Transverse colon (tissue), 4 donors: ENCODE data around the gene ZNF654.

Source experiments
- EP300 ChIP-seq: sonication (generic); formaldehyde crosslinking; IDR thresholded peaks from one replicate; pipeline ENCODE4 v1.6.1; 2017; ENCODE audit warnings: antibody characterized with exemption, low read depth
- POLR2A ChIP-seq: fragments of 450-650 bp; IDR thresholded peaks from one replicate; pipeline ENCODE4 v1.6.1; 2016; ENCODE audit warnings: antibody characterized with exemption, mild to moderate bottlenecking, moderate library complexity
- POLR2AphosphoS5 ChIP-seq, 3 donors: sonication (generic); formaldehyde crosslinking; IDR thresholded peaks; one replicate each; pipeline ENCODE4 v1.6.1; 2016; ENCODE audit warnings: antibody characterized with exemption in 3 of 3
- TF ChIP-seq, protein P1 (sequence below), 5 experiments: fragments of 200-600 bp in 3 of 5; fragments of 450-650 bp in 2 of 5; sonication (generic) in 3 of 5; IDR thresholded peaks; 1 replicate in 2 of 5; 2 replicates in 3 of 5; pipeline ENCODE4 v1.5.1; 2016 to 2017; ENCODE audit warnings: antibody characterized with exemption in 5 of 5, inconsistent platforms in 3 of 5, mild to moderate bottlenecking in 2 of 5, moderate library complexity in 1 of 5

DNA sequence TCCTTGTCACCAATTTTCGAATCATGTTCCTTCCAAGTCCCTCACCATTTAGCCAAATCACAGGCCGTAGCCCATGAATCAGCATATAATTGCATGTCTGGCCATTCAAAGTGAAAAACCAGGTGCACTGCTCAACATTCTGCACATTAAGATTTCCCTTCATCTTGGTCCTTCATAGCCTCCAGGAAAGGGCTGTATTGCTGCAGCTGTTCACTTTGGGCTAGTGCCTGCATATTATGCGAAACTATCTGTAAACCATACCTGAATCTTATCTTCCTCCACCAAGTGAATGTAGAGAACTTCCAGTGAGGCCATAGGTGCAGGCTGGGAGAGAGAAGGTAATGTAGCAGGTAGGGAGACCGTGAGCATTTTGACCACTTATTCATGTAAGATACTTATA is 18.5 kb upstream of the ZNF654 start:
- TF ChIP-seq, protein P1, sequence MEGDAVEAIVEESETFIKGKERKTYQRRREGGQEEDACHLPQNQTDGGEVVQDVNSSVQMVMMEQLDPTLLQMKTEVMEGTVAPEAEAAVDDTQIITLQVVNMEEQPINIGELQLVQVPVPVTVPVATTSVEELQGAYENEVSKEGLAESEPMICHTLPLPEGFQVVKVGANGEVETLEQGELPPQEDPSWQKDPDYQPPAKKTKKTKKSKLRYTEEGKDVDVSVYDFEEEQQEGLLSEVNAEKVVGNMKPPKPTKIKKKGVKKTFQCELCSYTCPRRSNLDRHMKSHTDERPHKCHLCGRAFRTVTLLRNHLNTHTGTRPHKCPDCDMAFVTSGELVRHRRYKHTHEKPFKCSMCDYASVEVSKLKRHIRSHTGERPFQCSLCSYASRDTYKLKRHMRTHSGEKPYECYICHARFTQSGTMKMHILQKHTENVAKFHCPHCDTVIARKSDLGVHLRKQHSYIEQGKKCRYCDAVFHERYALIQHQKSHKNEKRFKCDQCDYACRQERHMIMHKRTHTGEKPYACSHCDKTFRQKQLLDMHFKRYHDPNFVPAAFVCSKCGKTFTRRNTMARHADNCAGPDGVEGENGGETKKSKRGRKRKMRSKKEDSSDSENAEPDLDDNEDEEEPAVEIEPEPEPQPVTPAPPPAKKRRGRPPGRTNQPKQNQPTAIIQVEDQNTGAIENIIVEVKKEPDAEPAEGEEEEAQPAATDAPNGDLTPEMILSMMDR (IDR thresholded peaks at IDR 0.05) = no peak
- TF ChIP-seq POLR2A = no peak
- TF ChIP-seq POLR2AphosphoS5 (IDR thresholded peaks at IDR 0.05) = no peak
- TF ChIP-seq EP300 = no peak
